ENCODE results near the gene MSI2.
A peak's percentile ranks its signal among the peaks of the same experiment; 100 is the strongest.

MSI2 gene

DNA sequence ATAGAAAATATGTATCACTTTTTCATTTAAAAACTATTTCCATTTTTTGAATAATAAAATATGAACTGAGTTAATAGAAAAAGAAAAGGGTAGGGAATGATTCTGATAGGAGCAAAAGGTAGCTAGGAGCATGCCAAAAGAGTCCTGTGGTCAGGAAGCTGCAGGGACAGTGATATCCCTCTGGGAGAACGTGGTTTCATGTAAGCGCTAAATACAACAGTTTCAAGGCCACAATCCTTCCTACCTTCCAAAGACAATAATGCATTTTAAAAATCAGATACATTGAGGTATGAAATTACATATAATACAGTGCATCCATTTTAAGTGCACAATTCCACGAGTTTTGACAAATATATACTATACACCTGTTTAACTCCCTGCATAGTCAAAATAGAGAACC lies 432.9 kb downstream of the MSI2 start:
- DNase-seq (ENCODE audit: low spot score): no peak

- no peak for DNase-seq (ENCODE audit: low spot score)
Observed at GRCh38 chr17:57691939-57692338, 435.6 kb downstream of the MSI2 start.

GRCh38 chr17:57692770-57693169 lies 436.4 kb downstream of the MSI2 start:
- DNase-seq (ENCODE audit: low spot score): no peak

GRCh38 chr17:57694051-57694450 lies 437.7 kb downstream of the MSI2 start:
- DNase-seq (ENCODE audit: low spot score): no peak

GRCh38 chr17:57696050-57696449 lies 439.7 kb downstream of the MSI2 start:
- DNase-seq (ENCODE audit: low spot score): no peak

DNA sequence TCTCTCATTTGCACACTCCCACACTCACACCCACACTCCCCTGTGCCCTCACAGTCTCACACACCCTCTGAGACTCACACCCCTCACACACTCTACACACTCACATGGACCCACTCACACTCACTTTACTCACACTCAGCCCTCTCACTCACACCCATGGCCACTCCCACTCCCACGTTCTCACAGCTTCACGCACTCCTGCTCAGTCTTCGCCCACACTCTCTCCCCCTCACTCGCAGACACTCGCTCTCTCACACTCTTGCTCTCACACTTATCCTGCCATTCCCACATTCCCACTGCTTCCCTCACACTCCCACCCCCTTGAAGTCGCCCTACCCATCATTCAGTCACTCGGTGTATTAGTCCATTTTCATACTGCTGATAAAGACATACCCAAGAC lies 440.9 kb downstream of the MSI2 start:
- no peak for DNase-seq (ENCODE audit: low spot score)

GRCh38 chr17:57697891-57698711 lies 441.8 kb downstream of the MSI2 start:
- DNase-seq (ENCODE audit: low spot score): peak; percentile 21

- no peak for DNase-seq (ENCODE audit: low spot score)
Observed at GRCh38 chr17:57699751-57700219, 443.5 kb downstream of the MSI2 start.

- DNase-seq (ENCODE audit: low spot score): no peak
Observed at GRCh38 chr17:57701124-57701523, 444.8 kb downstream of the MSI2 start.

GRCh38 chr17:57703273-57703672 lies 446.9 kb downstream of the MSI2 start:
- no peak for DNase-seq (ENCODE audit: low spot score)

GRCh38 chr17:57704448-57704847 lies 448.1 kb downstream of the MSI2 start:
- no peak for DNase-seq (ENCODE audit: low spot score)

DNA sequence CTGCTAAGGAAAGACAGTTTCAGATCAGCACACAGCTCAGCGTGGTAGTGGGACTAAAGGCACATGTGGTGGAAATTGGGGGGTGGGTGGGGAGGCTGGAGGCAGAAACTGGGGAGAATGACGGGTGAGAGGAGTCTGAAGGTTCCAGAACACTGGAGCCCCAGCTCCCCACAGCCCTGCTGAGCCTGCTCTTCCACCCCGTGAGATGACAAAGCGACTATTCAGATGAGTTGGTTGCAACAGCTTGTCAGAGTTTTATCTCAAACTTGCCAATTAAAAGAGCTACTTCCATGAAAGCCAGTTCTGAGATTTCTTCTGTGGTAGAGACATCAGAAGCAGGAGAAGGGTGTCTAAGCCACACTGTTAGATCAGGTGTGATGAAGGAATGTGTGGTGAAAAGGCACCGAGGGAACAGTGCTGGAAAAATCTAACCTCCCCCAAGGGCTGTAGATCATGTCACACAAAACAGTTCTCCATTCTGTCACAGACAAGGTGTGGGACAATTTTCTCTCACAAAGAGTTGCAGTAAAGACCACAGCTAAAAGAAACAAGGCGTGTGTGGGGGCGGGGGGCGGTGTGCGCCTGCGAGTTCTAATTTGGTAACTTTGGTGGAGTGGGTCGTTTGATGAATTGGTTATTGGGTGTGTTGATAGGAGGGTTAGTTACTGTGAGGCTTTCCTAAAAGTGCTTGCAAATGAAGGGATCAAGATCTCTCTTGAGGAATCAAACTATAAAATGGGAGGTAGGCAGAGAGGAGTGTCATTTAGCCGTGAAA lies 449.8 kb downstream of the MSI2 start:
- peak; percentile 21 for DNase-seq (ENCODE audit: low spot score)

DNA sequence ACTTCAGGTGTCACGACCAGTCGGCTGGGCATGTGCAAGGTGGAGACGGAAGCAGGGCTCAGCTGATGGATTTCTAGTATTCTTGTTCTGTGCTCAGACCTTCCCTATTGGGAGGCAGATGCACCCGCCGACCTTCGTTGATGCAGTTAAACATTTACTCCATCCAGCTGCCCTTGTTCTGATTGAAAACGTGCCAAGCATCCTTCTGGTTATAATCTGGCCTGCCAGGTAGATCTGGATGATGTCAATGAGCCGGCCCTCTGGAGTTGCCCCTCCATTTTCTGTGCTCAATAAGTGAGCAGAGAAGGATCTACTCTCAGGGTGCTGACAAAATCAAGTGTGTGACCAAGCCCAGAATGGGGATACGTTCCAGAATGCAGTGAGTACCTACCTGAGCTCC lies 450.4 kb downstream of the MSI2 start:
- DNase-seq (ENCODE audit: low spot score): no peak

- DNase-seq (ENCODE audit: low spot score): peak; percentile 25
Observed at GRCh38 chr17:57707892-57708291, 451.6 kb downstream of the MSI2 start.

- DNase-seq (ENCODE audit: low spot score): no peak
Observed at GRCh38 chr17:57708410-57708809, 452.1 kb downstream of the MSI2 start.

DNA sequence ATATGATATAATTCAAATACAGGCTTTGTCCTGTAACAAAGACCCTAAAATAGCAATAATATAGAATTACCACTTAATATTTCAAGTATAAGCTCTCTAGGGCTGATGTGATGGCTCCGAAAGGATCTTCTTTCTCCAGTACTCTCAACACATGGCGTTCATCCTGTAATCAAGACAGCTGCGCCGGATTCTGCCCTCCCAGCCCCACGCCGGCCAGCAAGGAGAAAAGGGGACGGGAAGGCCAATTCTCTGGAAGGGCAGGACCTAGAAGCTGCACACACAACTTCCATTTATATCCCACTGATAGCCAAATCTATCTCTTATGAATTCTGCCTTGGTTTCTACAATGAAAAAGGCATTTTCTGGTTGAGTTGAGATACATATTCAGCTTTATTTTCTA lies 456.8 kb downstream of the MSI2 start:
- no peak for DNase-seq (ENCODE audit: low spot score)

DNA sequence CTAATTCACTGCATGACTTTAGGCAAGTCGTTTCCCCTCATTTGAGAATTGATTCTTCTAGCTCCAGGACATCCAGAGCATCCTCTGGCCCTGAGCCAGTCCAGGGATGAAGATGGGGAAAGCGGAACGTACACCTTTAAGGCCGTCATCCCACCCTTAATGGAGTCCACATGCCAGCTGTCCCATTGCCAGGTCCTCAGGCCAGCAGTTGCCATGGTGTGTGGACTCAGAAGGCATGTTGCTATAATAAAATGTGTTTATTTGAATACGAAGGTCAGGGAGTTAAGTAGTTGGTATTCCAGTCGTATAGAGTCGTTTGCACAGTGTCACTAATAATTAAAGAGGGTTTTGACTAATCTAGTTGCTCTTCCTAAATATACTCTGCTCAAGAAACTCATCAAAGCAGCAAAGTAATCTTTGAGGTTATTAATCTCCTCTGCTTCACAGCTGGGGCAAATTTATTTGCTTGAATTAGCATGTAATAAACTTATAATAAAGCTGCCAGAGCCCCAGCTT lies 458.4 kb downstream of the MSI2 start:
- DNase-seq (ENCODE audit: low spot score): no peak

- no peak for DNase-seq (ENCODE audit: low spot score)
Observed at GRCh38 chr17:57715981-57716380, 459.7 kb downstream of the MSI2 start.

GRCh38 chr17:57718878-57719277 lies 462.6 kb downstream of the MSI2 start:
- no peak for DNase-seq (ENCODE audit: low spot score)

DNA sequence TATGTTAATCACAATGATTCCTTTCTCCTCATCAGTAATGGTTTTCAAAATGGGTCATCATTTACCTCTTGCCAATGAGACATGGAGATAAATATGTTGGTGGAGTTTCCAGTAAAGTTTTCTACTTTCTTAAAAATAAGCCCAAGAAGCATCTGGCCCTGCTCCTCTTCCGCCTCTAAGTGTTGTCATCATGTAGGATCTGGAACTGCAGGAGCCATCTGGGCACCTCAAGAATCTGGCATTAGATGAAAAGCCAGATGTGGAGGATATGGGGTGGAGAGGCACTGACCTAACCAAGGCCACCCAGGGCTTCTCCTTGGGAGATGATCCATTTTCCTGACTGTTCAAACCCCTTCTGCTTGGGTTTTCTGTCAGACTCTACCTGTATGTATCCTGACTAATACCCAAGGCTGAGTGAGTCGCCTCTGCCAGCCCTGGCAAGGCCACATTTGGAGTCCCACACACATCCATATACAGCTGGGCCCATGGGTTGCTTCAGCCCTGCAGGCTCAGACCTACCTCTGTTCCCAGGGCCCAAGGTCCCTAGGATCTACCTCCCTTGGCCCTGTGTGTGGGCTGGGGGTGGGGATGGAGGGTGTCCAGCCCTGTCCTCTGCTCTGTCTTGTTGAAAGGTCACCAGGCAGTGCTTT lies 464.2 kb downstream of the MSI2 start:
- no peak for DNase-seq (ENCODE audit: low spot score)

GRCh38 chr17:57721967-57722703 lies 465.8 kb downstream of the MSI2 start:
- no peak for DNase-seq (ENCODE audit: low spot score)

- DNase-seq (ENCODE audit: low spot score): no peak
Observed at GRCh38 chr17:57722704-57723043, 466.4 kb downstream of the MSI2 start.

Data from putamen (tissue), 1 donor.